HG02970 (cell line): Measurements from ENCODE around the gene ANKIB1.
"Not testable (repeated sequence)": the region's sequence is repeated elsewhere in the genome, so short reads cannot be mapped to it uniquely, and the experiment has no call there.

Source experiments
- ATAC-seq: cut with Tn5 transposase; IDR thresholded peaks from one replicate; pipeline ENCODE4 v1.9.1; 2021; ENCODE audit warnings: mild to moderate bottlenecking, moderate library complexity, moderate number of reproducible peaks; ENCODE audit not compliant: unreplicated experiment, low FRiP score

Gene ANKIB1

DNA sequence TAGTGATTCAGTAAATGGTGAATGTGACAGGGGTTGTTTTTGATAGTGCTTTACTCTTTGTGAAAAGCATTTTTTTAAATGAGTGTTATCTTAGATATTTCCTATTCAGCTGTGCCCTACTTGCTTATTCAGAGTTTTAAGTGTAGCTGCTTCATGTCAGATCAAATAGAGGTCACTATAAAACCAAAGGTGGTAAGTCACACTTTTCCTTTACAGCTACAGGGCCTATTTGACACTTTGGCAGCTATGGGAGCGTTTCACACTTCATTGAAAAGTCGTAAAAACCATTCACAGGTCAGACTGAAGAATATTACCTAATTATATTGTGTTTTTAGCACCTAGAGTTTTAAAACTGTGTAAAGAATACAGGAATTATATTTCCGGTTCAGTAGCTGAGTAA lies 67.3 kb downstream of the ANKIB1 start:
- ATAC-seq: no peak

DNA sequence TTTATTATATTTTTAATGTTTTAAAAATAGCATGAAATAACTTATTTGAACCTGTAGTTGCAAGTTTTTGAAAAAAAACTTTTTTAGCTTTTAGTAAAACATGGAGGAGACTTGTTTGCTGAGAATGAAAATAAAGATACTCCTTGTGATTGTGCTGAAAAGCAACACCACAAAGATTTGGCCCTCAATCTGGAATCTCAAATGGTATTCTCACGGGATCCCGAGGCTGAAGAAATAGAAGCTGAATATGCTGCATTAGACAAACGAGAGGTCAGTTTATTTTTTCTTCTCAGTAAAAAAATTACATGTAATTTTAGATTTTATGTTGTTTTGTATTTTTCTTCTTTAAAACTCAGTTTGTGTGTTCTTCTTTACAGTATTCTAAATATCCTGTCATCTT lies 73.5 kb downstream of the ANKIB1 start:
- ATAC-seq: no peak

DNA sequence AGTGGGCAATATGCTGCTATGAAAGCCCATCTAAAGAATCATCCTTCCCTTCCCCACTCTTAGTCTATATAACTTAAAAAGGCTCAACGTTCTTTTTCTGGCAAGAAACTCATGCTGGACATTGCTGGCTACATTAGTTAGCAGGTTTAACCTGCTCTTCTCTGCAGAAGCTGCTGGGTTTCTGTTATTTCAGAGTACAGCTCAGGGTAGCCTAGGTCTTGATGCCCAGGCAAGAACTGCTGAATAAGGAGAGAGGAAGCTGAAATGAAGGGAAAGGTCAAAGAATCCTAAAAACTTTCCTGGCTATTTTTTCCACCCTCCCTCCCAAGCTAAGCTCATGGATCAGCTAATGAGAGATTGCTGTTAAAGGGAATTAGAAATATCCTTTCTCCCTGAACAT lies 79.4 kb downstream of the ANKIB1 start:
- ATAC-seq: no peak

DNA sequence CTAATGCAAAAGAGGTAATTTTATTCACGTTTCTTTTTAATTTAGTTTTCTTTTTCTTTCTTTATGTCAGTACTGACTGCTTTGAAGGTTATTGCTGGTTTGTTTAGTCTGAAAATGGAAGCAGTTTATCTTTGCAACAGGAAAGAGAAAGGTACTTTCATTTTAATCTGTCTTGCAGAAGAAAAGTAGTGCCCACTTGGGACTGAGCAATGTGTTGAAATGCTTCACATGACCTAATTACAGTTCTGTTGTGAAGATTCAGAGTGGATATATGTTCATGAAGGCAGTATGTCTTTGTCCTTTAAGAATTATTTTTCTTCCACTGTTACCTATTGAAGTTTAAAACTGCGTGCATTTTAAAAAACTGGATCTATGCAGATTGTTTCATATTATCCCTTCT lies 80.1 kb downstream of the ANKIB1 start:
- no peak for ATAC-seq

DNA sequence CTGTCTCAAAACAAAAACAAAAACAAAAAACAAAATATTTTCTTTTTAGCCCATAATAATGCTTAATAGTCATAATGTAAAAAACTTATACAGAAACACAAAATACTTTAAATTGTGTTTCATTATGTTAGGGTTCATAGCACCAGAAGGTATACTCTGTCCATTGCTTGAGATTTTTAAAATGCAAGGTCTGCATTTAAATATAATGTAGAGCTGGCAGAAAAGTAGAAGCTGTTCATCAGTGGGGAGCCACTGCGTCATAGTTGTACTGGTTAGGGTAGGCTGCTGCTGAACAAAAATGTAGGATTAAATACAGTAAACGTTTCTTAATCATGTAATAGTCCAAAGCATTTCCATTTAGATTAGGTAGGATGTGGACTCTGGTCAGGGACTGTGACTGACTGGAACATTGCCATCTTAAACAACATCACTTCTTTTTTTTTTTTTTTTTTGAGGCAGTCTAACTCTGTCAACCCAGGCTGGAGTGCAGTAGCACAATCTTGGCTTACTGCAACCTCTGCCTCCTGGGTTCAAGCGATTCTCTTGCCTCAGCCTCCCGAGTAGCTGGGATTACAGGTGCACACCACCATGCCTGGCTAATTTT lies 85.2 kb downstream of the ANKIB1 start:
- ATAC-seq: no peak

DNA sequence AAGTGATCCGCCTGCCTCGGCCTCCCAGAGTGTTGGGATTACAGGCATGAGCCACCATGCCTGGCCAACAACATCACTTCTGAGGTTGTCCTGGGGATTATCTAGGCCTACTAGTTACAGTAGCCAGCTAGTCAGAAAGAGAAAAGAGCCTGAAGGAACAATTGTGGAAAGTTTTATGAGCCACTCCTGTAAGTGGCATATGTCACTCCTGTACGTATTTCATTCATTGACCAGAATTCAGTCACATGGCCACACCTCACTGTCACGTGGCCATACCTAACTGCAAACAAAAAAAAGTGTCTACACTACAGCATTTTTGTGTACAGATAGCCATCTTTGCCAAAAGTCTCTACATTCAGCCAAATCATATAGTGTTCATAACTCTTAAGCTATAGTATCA lies 85.7 kb downstream of the ANKIB1 start:
- no peak for ATAC-seq

DNA sequence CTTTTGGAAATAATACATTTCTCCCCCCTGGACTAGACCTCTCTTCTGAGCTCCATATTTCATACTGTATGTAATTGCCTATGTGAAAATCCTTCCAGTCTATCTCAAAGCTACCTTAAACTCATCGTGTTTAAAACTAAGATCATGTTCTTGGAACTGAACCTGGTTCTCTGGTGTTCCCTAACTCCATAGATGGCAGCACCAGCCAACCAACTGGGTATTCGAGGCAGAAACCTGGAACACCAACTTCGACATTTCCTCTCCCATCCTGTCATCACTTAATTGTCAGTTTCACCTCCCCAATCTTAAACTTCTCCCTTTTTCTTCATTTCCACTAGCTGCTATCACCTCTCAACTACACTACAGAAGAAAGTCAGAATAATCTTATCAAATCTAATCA lies 87.0 kb downstream of the ANKIB1 start:
- no peak for ATAC-seq

DNA sequence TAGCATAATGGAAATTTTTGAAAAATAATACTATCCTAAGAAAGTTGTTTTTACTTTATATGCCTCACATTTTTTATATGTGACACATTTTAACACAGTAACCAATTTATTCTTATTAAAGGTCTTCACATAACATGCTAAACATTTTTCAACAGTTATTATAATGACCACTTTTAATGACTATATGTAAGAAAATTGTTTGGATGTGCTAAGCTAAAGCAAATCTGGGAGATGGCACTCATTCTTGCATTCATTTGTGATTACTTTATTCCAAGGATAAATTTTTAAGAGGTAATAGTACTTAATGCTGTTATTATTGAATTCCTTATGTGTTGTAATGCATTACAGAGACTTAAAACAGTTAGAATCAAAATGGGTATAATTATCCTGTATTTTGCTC lies 88.1 kb downstream of the ANKIB1 start:
- ATAC-seq: no peak

DNA sequence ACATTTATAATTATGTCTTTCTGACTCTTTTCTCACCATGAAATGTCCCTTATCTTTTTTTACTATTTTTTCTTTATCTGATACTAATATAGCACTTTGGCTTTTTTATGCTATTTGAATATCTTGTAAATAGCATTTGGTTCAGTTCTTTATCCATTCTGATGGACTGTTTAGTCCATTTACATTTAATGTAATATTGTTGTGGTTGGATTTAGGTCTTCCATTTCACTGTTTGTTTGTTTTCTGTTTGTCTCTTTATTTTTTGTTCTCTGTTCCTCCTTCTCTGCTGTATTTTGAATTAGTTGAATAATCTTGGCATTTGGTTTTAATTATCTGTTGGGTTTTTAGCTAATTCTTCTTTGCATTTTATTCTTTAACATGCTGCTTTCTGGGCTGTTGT lies 89.8 kb downstream of the ANKIB1 start:
- no peak for ATAC-seq

DNA sequence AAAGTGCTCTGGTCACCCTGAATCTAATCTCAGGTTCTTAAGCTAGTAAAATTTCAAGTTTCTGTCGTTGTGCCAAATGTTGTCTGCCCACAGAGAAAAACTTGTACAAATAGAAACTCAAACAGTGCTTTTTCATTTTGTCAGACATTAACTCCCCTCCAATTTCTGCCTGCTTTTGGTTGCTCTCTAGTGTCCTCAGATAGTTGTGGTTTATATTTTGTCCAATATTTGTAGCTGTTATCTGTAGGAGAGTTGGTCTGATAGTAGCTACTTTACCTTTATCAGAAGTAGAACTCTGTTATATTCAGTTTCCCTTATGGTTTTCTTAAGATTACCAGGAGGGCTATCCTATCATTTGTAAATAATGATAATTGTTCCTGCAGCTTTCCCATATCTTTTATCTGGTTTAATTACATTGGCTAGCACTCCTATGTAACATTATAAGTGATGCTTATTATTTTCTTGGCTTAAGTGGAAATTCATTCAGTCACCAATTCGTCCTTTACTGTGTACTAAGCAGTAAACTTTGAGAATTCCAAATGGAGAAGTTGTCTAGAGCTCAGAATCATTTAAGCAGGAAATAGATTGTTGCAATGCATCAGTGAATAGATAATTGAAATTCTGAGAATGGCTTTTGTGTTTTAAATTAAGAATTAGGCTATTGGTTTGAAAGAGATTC lies 91.0 kb downstream of the ANKIB1 start:
- no peak for ATAC-seq

DNA sequence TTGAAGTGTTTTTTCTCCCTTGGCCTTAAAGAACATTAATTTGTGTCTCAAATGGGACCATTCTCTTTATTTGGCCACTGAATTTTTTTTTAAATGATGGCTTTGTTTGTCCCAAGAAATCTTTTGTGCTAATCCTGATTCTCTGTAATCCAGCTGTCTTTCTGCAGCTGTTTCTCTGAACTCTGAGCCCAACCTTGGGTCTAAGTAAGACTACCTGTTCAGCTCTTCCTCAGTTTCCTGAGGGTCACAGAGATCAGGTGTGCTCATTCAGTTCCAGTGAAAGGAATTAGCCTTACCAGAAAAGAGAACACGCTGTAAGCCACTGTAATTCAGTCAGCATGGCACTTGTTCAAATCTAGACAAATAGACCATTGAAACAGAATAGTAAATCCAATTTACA lies 94.2 kb downstream of the ANKIB1 start:
- ATAC-seq: no peak

DNA sequence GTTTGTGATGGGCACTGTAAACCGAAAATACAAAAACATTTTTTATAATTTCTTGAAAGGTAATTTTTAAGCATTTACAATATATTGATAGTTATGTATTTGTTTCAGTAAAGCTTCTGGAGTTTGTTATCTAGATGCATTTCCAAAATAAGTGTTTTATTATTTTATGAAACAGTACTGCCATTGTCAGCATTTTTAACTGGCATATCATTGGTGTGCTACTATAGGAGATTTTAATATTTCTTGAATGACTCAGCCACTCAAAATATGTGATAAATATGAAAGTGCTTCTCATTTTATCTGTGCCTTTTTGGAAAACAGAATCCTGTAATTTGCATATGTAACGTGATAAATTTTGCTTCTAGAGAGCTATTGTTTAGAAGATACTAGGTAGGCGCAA lies 97.9 kb downstream of the ANKIB1 start:
- ATAC-seq: no peak

DNA sequence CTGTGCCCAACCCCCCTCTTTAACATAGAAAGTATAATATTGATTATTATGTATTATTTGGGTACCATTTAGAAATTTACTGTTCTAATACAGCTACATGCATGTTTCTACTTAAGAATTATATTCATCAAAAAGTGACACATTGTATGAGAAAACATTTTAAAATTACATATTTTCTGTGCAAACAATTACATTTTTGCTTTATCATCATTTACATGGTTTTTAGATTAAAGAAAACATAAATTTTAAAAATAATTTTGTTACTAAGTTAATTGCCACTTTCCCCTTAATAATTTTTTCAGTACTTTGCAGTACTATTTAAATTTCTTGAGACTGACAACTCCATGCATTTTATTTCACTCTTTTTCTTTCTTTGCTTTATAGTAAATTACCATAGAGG lies 106.2 kb downstream of the ANKIB1 start:
- ATAC-seq: no peak

DNA sequence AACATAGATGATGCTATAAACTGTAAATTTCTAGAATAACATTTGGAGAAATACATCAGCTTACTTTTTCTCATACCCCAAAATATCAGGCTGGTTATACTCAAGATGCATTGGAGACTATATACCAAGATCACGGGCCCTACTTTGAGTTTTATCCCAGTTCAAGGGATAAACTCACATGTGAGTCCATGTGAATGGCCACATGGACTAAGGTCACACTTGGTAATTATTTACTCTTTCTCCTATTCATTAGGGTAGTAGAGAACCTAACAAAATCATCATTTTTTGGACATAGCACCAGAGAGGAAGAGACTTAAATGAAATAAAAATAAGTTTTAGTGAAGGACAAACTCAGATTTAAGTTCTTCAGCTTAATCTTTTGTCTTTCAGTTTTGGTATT lies 108.4 kb downstream of the ANKIB1 start:
- ATAC-seq: no peak

DNA sequence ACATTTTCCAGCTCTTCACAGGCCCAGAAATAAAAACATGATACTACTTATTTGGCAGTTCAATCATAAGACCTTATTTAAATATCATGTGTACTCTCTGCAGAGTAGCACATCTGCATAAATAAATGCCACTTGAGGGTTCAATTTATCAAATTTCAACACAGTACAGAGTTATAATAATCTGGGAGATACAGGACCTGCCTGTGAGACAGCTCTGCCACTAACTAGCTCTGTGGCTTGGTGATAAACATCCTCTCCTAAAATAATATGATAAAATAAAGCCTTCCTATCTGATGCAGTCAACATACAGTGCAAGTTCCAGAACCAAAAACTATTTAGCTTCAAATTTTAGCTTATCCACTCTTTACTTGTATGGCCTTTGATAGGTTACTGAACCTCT lies 110.6 kb downstream of the ANKIB1 start:
- no peak for ATAC-seq

DNA sequence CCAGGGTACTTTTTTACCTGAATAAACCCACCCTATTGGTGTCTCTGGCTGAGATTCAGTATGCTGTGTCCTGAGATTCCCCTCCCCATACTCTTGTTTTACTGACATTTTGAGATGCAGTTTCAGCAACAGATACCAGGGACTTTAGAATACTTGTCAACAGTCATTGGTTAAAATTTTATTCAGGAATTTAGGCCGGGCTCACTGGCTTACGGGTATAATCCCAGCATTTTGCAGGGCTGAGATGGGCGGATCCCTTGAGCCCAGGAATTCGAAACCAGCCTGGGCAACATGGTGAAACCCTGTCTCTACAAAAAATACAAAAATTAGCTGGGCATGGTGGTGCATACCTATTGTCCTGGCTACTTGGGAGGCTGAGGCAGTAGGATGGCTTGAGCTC lies 111.5 kb downstream of the ANKIB1 start:
- no peak for ATAC-seq

DNA sequence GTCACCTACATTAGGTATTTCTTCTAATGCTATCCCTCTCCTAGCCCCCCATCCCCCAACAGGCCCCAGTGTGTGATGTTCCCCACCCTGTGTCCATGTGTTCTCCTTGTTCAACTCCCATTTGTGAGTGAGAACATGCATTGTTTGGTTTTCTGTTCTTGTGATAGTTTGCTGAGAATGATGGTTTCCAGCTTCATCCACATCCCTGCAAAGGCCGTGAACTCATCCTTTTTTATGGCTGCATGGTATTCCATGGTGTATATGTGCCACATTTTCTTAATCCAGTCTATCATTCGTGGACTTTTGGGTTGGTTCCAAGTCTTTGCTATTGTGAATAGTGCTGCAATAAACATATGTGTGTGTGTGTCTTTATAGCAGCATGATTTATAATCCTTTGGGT lies 113.4 kb downstream of the ANKIB1 start:
- ATAC-seq: not testable (repeated sequence)

DNA sequence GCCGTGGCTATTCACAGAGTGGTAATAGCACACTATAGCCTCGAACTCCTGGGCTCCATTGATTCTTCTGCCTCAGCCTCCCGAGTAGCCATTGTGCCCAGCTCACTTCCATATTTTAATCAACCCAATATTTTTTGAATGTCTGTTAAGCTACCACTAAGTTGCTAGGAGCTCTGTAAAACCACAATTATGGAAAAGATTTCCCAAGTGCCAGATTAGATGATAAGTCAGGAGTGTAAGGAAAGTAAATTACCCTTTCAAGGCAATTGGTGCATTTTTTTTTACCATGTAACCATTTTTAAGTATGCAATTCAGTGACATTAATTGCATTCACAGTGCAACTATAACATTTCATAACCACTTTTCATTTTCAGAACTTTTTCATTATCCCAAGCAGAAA lies 114.0 kb downstream of the ANKIB1 start:
- ATAC-seq: no peak

DNA sequence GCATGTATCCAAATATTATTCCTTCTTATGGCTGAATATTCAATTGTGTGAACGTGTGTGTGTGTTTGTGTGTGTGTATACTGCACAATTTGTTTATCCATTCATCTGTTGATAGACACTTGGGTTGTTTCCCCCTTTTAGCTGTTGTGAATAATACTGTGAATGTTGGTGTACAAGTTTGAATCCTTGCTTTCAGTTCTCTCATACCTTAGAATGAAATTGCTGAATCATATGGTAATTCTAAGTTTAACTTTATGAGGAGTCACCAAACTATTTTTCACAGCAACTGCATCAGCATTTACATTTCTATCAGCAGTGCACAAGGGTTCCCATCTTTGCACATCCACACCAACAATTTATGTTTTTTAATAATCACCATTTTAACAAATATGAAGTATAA lies 114.6 kb downstream of the ANKIB1 start:
- ATAC-seq: no peak

DNA sequence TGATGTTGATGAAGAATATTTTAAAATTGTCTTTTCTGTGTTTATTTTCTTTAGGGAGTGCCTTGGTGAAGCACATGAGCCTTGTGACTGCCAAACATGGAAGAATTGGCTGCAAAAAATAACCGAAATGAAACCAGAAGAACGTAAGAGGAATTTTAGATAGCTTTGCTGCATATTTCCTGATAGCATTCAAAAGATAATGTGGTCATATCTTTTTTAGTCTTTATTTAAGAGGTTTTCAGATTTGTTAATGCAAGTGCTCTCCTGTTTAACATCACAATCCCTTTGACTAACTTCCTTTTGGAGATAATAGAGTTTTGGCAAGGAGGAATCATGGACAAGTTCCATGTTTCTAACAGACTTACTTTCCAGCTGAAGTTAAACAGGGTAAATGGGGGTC lies 116.4 kb downstream of the ANKIB1 start:
- ATAC-seq: no peak

DNA sequence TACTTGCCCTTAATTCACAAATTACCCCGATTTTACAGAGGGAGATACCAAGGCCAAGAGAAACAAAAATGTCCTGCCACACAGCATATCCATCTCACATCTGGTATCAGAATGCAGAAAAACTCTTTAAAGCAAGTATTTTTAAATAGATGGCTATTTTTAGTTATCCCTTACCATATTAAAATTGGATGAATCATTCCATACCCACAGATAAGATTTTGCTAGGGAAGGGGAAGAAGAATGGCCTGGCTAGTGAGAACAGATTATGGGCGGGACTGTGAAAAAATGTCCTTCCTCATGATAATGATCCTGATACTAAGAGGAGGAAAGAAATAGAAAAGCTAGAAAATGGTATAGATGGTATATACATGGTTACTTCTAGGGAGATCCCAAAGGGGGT lies 121.0 kb downstream of the ANKIB1 start:
- no peak for ATAC-seq

DNA sequence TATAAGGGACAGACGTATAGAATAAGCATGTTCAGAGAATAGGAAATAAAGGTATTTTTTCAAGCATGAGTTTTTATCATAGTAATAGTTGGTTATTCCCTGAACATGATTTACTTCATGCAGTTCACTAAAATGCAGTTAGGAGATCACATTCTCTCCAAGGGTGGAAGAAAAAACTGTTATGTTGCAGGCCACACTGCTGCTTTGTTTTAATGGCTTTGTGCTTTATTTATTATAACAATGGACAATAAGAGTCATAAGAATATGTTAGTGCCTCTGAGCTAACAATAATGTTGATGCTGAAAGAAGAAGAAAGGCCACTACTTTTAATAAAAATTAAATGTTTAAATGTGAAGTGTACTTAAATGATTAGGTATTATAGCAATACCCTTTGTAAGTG lies 123.0 kb downstream of the ANKIB1 start:
- no peak for ATAC-seq

DNA sequence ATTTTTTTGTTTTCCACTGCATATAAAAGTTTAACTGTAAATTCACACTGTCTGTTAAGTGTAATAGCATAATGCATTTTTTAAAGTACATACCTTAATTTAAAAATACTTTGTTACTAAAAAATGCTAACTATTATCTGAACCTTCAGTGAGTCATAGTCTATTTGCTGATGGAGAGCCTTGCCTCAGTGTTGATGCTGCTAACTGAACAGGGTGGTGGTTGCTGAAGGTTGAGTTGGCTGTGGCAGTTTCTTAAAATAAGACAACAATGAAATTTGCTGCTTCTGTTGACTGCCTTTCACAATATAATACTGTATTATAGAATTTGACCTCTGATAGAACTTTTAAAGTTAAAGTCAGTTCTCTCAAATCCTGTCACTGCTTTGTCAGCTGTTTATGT lies 129.2 kb downstream of the ANKIB1 start:
- ATAC-seq: no peak
